Measurements from ENCODE around the gene TRMT2A. TPM values are rescaled to one million over a fixed set of nuclear protein-coding genes. Genes with fewer than 3 reads are reported as not detected.

Gene TRMT2A
- total RNA-seq, 1 donor from 2014 or later: 62.9 TPM

DNA sequence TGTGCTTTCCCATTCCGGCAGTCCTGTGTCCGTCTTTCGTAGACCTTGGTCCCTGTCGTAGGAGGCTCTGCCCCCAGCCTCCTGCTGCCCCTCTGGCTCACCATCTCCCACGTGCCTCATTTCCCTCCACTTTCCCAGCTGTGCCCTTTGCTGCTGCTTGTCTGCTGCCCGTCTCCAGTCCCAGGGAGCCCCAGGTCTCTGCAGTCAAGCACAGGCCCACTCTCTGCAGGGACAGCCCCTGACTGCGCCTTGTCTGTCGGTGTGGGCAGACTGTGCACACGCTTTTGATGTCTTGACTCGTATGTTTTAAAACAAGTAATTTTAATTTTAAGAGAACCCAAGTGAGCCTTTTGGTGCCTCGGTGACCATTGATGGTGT, 24.6 kb downstream of the TRMT2A start:
- Mint-ChIP-seq H3K9me3 (ENCODE audit: unreplicated experiment) (peaks cover 14% of the 10 kb centered on the region), H3K27me3 (ENCODE audit: unreplicated experiment) (no peaks in the 10 kb centered on the region), H3K4me3 (ENCODE audit: unreplicated experiment) (no peak overlapping the region), H3K27ac (ENCODE audit: unreplicated experiment) (no peak overlapping the region), H3K4me1 (ENCODE audit: unreplicated experiment) (peaks cover 1% of the 10 kb centered on the region), H3K36me3 (ENCODE audit: unreplicated experiment) (peaks cover 81% of the 10 kb centered on the region)
- no peak for TF ChIP-seq CTCF (IDR thresholded peaks at IDR 0.05)
- no peak for DNase-seq (ENCODE audit: extremely low spot score, unreplicated experiment)

- DNase-seq (ENCODE audit: extremely low spot score, unreplicated experiment): no peak
- Mint-ChIP-seq H3K27me3 (ENCODE audit: unreplicated experiment) (no peaks in the 10 kb centered on the region), H3K36me3 (ENCODE audit: unreplicated experiment) (peaks cover 81% of the 10 kb centered on the region), H3K27ac (ENCODE audit: unreplicated experiment) (no peak overlapping the region), H3K9me3 (ENCODE audit: unreplicated experiment) (peaks cover 11% of the 10 kb centered on the region), H3K4me1 (ENCODE audit: unreplicated experiment) (peaks cover 1% of the 10 kb centered on the region), H3K4me3 (ENCODE audit: unreplicated experiment) (no peak overlapping the region)
- TF ChIP-seq CTCF (IDR thresholded peaks at IDR 0.05): no peak
These were observed 25.1 kb downstream of the TRMT2A start for GRCh38 chr22:20091690-20092476.

- H3K36me3 Mint-ChIP-seq (ENCODE audit: unreplicated experiment): peaks cover 78% of the 10 kb centered on the region
- no peaks in the 10 kb centered on the region for H3K9me3 Mint-ChIP-seq (ENCODE audit: unreplicated experiment)
- H3K27ac Mint-ChIP-seq (ENCODE audit: unreplicated experiment): no peak overlapping the region
- H3K4me1 Mint-ChIP-seq (ENCODE audit: unreplicated experiment): peaks cover 1% of the 10 kb centered on the region
- H3K27me3 Mint-ChIP-seq (ENCODE audit: unreplicated experiment): no peaks in the 10 kb centered on the region
- H3K4me3 Mint-ChIP-seq (ENCODE audit: unreplicated experiment): no peak overlapping the region
- TF ChIP-seq CTCF (IDR thresholded peaks at IDR 0.05): no peak
- DNase-seq (ENCODE audit: extremely low spot score, unreplicated experiment): no peak
These were observed 26.2 kb downstream of the TRMT2A start for GRCh38 chr22:20090730-20091240.

DNA sequence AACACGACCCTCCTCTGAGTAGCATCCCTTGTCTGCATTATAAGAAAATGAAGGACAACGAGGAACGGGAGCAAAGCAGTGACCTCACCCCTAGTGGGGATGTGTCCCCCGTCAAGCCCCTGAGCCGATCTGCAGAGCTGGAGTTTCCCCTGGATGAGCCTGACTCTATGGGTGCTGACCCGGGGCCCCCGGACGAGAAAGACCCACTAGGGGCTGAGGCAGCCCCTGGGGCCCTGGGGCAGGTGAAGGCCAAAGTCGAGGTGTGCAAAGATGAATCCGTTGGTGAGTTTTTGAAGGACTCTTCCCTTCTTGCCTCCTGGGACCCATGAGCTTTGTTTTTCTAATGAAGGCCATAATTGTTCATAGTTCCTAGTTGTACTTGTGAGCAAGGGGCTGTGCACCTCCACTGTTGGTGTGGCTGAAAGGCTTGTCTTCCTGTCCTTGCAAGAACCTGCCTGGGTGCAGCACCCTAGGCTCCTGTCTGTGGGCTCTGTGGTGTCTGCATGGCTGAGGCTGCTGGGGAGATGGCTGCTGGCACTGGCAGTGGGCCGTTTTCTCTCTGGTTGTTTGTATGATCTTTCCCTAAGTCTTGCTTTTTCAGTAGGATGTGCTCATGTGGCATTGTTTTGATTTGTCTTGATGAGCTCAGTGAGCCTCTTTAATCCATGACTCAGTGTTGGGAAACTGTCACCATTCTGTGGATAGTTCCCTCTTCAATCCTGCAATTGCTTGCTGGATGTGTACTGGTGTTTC, 26.9 kb downstream of the TRMT2A start:
- H3K9me3 Mint-ChIP-seq (ENCODE audit: unreplicated experiment): no peaks in the 10 kb centered on the region
- H3K27me3 Mint-ChIP-seq (ENCODE audit: unreplicated experiment): no peaks in the 10 kb centered on the region
- H3K27ac Mint-ChIP-seq (ENCODE audit: unreplicated experiment): no peak overlapping the region
- H3K36me3 Mint-ChIP-seq (ENCODE audit: unreplicated experiment): peaks cover 73% of the 10 kb centered on the region
- DNase-seq (ENCODE audit: extremely low spot score, unreplicated experiment): no peak
- H3K4me1 Mint-ChIP-seq (ENCODE audit: unreplicated experiment): peaks cover 4% of the 10 kb centered on the region
- H3K4me3 Mint-ChIP-seq (ENCODE audit: unreplicated experiment): no peak overlapping the region
- TF ChIP-seq CTCF (IDR thresholded peaks at IDR 0.05): no peak

All from osteocyte (in vitro differentiated cells).